ENCODE data around the gene PRC1. TPM values are rescaled to one million over a fixed set of nuclear protein-coding genes. Genes with fewer than 3 reads are reported as not detected.
"Not testable (repeated sequence)": the region's sequence is repeated elsewhere in the genome, so short reads cannot be mapped to it uniquely, and the experiment has no call there.

Gene PRC1
- total RNA-seq: 62.7 TPM

GRCh38 chr15:90994417-90995311 lies at the start of gene PRC1:
PRC1 (minus strand) TSS chr15:90994535; CDS start chr15:90994417, 118 bp downstream.
- peak; percentile 99 for DNase-seq

- DNase-seq: no peak
These were observed 49.0 kb upstream of the PRC1 start for GRCh38 chr15:91043202-91043874.

GRCh38 chr15:91040856-91041255 lies 46.5 kb upstream of the PRC1 start:
- DNase-seq: no peak

- no peak for DNase-seq
These were observed 45.7 kb upstream of the PRC1 start for GRCh38 chr15:91039996-91040395.

GRCh38 chr15:91032919-91033803 lies 38.8 kb upstream of the PRC1 start:
- DNase-seq: peak; percentile 27

- no peak for DNase-seq
These were observed 37.5 kb upstream of the PRC1 start for GRCh38 chr15:91031796-91032195.

GRCh38 chr15:91027677-91028076 lies 33.3 kb upstream of the PRC1 start:
- no peak for DNase-seq

- no peak for DNase-seq
These were observed 29.4 kb upstream of the PRC1 start for GRCh38 chr15:91023720-91024119.

GRCh38 chr15:91022832-91023129 lies 28.4 kb upstream of the PRC1 start:
- no peak for DNase-seq

GRCh38 chr15:91022075-91022831 lies 27.9 kb upstream of the PRC1 start, which contains the start of gene VPS33B:
VPS33B (minus strand) TSS chr15:91022594; CDS start chr15:91022249, 345 bp downstream.
- peak; percentile 94 for DNase-seq

- no peak for DNase-seq
These were observed 27.3 kb upstream of the PRC1 start for GRCh38 chr15:91021516-91022074.

GRCh38 chr15:91018158-91018557 lies 23.8 kb upstream of the PRC1 start:
- no peak for DNase-seq

- DNase-seq: no peak
These were observed 23.4 kb upstream of the PRC1 start for GRCh38 chr15:91017716-91018115.

- not testable (repeated sequence) for DNase-seq
These were observed 19.4 kb upstream of the PRC1 start for GRCh38 chr15:91013701-91014100.

- DNase-seq: no peak
These were observed 12.9 kb upstream of the PRC1 start for GRCh38 chr15:91007266-91007665.

GRCh38 chr15:91001209-91001608 lies 6.9 kb upstream of the PRC1 start:
- DNase-seq: no peak

GRCh38 chr15:90998737-90999136 lies 4.4 kb upstream of the PRC1 start:
- no peak for DNase-seq

- DNase-seq: no peak
These were observed 297 bp downstream of the PRC1 start for GRCh38 chr15:90994059-90994416.

GRCh38 chr15:90991587-90992285 lies 2.6 kb downstream of the PRC1 start:
- no peak for DNase-seq

GRCh38 chr15:90990446-90990845 lies 3.9 kb downstream of the PRC1 start:
- DNase-seq: no peak

All from tongue (tissue), 2 donors.